K562 (cell line): Measurements from ENCODE around the gene C21orf58. TPM values are rescaled to one million over a fixed set of nuclear protein-coding genes. Genes with fewer than 3 reads are reported as not detected.

Experiments used
- AFF4 ChIP-seq: sonication (generic); formaldehyde crosslinking; IDR thresholded peaks from 2 replicates; pipeline ENCODE4 v1.8.0; 2023; ENCODE audit warnings: mild to moderate bottlenecking, missing genetic modification reagents
- ARID4B ChIP-seq: sonication (generic); formaldehyde crosslinking; IDR thresholded peaks from 2 replicates; pipeline ENCODE4 v1.8.0; 2022; ENCODE audit warnings: mild to moderate bottlenecking, missing genetic modification reagents
- CBX5 ChIP-seq: IDR thresholded peaks from 2 replicates; pipeline ENCODE4 v1.6.1; 2014; ENCODE audit warnings: low read depth, borderline replicate concordance
- CREB3L1 ChIP-seq: fragments of 450-650 bp; IDR thresholded peaks from 2 replicates; pipeline ENCODE4 v1.6.1; 2014; ENCODE audit warnings: low read depth, mild to moderate bottlenecking, moderate library complexity, borderline replicate concordance
- GATA2 ChIP-seq: sonication (generic); formaldehyde crosslinking; IDR thresholded peaks from 2 replicates; pipeline ENCODE4 v1.4.0; 2020; ENCODE audit warnings: mild to moderate bottlenecking, missing genetic modification reagents
- HDAC2 ChIP-seq: fragments of 450-650 bp; IDR thresholded peaks from 2 replicates; pipeline ENCODE4 v1.6.1; 2016; ENCODE audit warnings: mild to moderate bottlenecking
- NBN ChIP-seq: fragments of 450-650 bp; IDR thresholded peaks from 2 replicates; pipeline ENCODE4 v1.6.1; 2016; ENCODE audit warnings: low read depth, mild to moderate bottlenecking
- NFE2L1 ChIP-seq: fragments of 450-650 bp; IDR thresholded peaks from 2 replicates; pipeline ENCODE4 v1.6.1; 2016; ENCODE audit warnings: missing genetic modification characterization, low read depth, mild to moderate bottlenecking, missing compliant biosample characterization, moderate library complexity, borderline replicate concordance
- NR2C2 ChIP-seq, 2 experiments: fragments of 200-800 bp in 1 of 2; sonication (Bioruptor generic) in 1 of 2; sonication (generic) in 1 of 2; formaldehyde crosslinking in 1 of 2; IDR thresholded peaks; 2 replicates each; pipeline versions ENCODE4 v1.6.1 to v1.8.0; 2016 to 2022; ENCODE audit warnings: mild to moderate bottlenecking in 1 of 2, missing compliant biosample characterization in 1 of 2, missing genetic modification characterization in 1 of 2, missing genetic modification reagents in 1 of 2
- PATZ1 ChIP-seq: fragments of 250-450 bp; sonication (Bioruptor Pico); IDR thresholded peaks from 2 replicates; pipeline ENCODE4 v1.5.0; 2020; ENCODE audit warnings: mild to moderate bottlenecking, borderline replicate concordance
- RAD51 ChIP-seq: fragments of 450-650 bp; IDR thresholded peaks from 2 replicates; pipeline ENCODE4 v1.7.1; 2016; ENCODE audit warnings: low read depth, mild to moderate bottlenecking, borderline replicate concordance
- RUNX1 ChIP-seq: sonication (generic); IDR thresholded peaks from 2 replicates; pipeline ENCODE4 v1.6.1; 2016; ENCODE audit warnings: antibody characterized with exemption, low read depth
- SMARCB1 ChIP-seq: IDR thresholded peaks from 2 replicates; pipeline ENCODE4 v1.6.1; 2011; ENCODE audit warnings: improper control_type of control experiment, low read depth; ENCODE audit not compliant: insufficient read length
- ZBTB8A ChIP-seq: fragments of 450-650 bp; IDR thresholded peaks from 2 replicates; pipeline ENCODE4 v1.6.1; 2018; ENCODE audit warnings: mild to moderate bottlenecking, moderate library complexity; ENCODE audit not compliant: partially characterized antibody
- ZC3H11A ChIP-seq: IDR thresholded peaks from 2 replicates; pipeline ENCODE4 v1.6.1; 2012; ENCODE audit warnings: low read depth, low read length, improper control_type of control experiment
- ZSCAN32 ChIP-seq: fragments of 450-650 bp; formaldehyde crosslinking; IDR thresholded peaks from 2 replicates; pipeline ENCODE4 v1.4.0; 2020; ENCODE audit warnings: mild to moderate bottlenecking, moderate library complexity
- polyA plus RNA-seq, 8 experiments: library from polyadenylated mRNA; depleted of rRNA in 4 of 8; stranded (reverse) in 5 of 8; unstranded in 3 of 8; fragments of >200 nt; fragmentation: Nextera tagmentation in 2 of 8; fragmentation: Illumina TruSeq in 1 of 8; extraction: Ambion mirVana in 2 of 8; extraction: Trizol in 1 of 8; gene quantifications; 2 replicates each; pipeline versions ENCODE4 v1.2.1 to v1.2.3, GENCODE V29; 2011 to 2014; ENCODE audit warnings: inconsistent platforms in 1 of 8, missing spikeins in 1 of 8
- total RNA-seq, 7 experiments: library from RNA; depleted of rRNA in 6 of 7; stranded (reverse); fragments of >200 nt in 6 of 7; fragmentation: Illumina TruSeq in 2 of 7; extraction: Trizol in 2 of 7; gene quantifications; 2 replicates each; pipeline versions ENCODE4 v1.2.1 to v1.2.3, GENCODE V29; 2011 to 2021; ENCODE audit warnings: low replicate concordance in 1 of 7

Gene C21orf58
- total and polyA plus RNA-seq, 9 of the 15 experiments (the other 6 are each of a cell fraction or from before 2014, with no cell fraction given): 1.2 to 30.5 (median 12.4) TPM

- TF ChIP-seq AFF4 (CRISPR knock-in tag): no peak
- peak; percentile 95; the same call in 1 of the 2 replicates for TF ChIP-seq NBN
- peak; percentile 93; the same call in 1 of the 2 replicates for TF ChIP-seq HDAC2
- TF ChIP-seq ZC3H11A: 0 out of 2 replicates have a peak, but pooled peaks have one; percentile 59
- TF ChIP-seq NFE2L1 (tag): no peak
- TF ChIP-seq ARID4B: no peak
- TF ChIP-seq ZSCAN32 (CRISPR knock-in tag): no peak
- no peak for TF ChIP-seq NR2C2 (CRISPR knock-in tag; IDR thresholded peaks at IDR 0.05)
- TF ChIP-seq NR2C2 (tag; IDR thresholded peaks at IDR 0.05): peak; percentile 44; the same call in 1 of the 2 replicates
- TF ChIP-seq SMARCB1: peak; percentile 68
- TF ChIP-seq RUNX1: peak; percentile 73; the same call in 1 of the 2 replicates
- peak; percentile 98 for TF ChIP-seq GATA2 (CRISPR knock-in tag)
- no peak for TF ChIP-seq ZBTB8A
- TF ChIP-seq RAD51: peak; percentile 32; the same call in 1 of the 2 replicates
- no peak for TF ChIP-seq PATZ1 (CRISPR knock-in tag)
- TF ChIP-seq CBX5: no peak
- 0 out of 2 replicates have a peak, but pooled peaks have one; percentile 36 for TF ChIP-seq CREB3L1
Measured at GRCh38 chr21:46320331-46320801, 3.3 kb downstream of the C21orf58 start (continued).
